SU-DHL-6 (cell line): ENCODE results near the gene MINDY1.

Source experiments
- CTCF ChIP-seq: fragments of 200-600 bp; sonication (generic); IDR thresholded peaks from one replicate; pipeline ENCODE4 v1.5.1; 2017; ENCODE audit warnings: antibody characterized with exemption, mild to moderate bottlenecking, low read length, moderate library complexity; ENCODE audit not compliant: insufficient read depth, poor library complexity, severe bottlenecking
- EZH2phosphoT487 ChIP-seq: fragments of 200-600 bp; sonication (generic), shearing (Covaris generic); conservative IDR thresholded peaks from 2 replicates; pipeline ENCODE4 v1.6.1; 2018; ENCODE audit warnings: mild to moderate bottlenecking, antibody characterized with exemption, low read length, moderate library complexity, mixed read lengths

GRCh38 chr1:150997949-150998348, 8.8 kb downstream of the MINDY1 start:
- no peak for TF ChIP-seq CTCF
- TF ChIP-seq EZH2phosphoT487: no peak
